HuH-7.5 (cell line): ENCODE results near the gene LRRFIP2.
"Not testable (repeated sequence)": the region's sequence is repeated elsewhere in the genome, so short reads cannot be mapped to it uniquely, and the experiment has no call there.

Source experiments
- DNase-seq: peaks from one replicate; pipeline ENCODE4 v3.0.0; 2011; ENCODE audit warnings: low spot score

The LRRFIP2 gene

DNA sequence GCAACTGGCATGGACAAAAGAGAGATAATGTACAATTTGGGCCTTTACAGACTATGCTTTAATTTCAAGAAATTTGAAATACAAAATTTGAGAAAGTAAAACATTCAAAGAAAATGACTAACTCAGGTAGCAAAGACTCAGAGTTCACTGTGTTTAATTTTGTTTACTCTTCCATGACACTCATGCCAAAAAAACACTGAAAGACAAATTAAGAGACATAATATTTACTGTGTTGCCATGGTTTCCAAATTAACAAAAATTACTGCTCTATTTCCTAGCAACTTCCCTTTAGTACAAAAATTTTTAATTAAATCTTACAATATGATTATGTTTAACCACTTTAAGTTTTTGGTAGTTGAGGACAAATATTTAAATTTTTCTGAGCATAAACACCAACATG lies 29.6 kb downstream of the LRRFIP2 start:
- no peak for DNase-seq

- no peak for DNase-seq
These were observed 30.6 kb downstream of the LRRFIP2 start for GRCh38 chr3:37143821-37144220.

GRCh38 chr3:37141676-37142075 lies 32.7 kb downstream of the LRRFIP2 start:
- no peak for DNase-seq

GRCh38 chr3:37140899-37141541 lies 33.4 kb downstream of the LRRFIP2 start:
- no peak for DNase-seq

DNA sequence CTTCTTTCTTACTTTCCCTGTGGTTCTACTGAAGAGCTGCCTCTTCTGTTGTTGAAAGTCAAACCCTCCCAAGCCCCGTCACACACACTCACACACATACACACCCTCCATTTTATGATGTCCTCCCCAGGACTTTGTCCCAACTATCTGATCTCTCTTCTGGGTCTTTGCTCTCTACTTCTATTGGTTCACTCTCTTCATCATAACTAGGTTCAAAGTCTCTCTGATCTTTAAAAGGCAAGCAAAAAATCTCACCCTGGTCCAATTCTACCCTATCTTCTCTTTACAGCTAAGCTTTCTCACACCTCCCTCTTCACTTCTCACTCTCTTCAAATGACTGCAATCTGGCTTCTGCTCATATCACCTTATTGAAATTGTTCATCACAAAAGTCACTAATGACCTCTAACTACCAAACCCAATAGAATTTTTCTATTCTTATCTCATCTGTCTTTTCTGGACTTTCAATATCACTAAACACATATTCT lies 34.8 kb downstream of the LRRFIP2 start:
- DNase-seq, result peak; percentile 34

DNA sequence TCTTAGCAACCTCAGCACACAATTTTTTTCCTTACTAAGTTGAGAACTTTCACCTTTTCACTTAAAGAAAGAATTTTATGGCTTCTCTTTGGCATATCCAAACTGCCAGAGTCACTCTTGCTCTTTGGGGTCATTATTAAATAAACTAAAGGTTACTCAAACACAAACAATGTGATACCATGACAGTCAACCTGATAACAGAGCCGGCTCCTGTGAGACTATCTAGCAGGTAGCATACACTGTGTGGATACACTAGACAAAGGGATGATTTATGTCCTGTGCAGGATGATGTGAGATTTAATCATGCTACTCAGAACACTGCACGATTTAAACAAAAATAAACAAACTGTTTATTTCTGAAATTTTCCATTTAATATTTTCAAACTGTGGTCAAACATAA lies 35.6 kb downstream of the LRRFIP2 start:
- DNase-seq, result peak; percentile 20

- no peak for DNase-seq
These were observed 36.9 kb downstream of the LRRFIP2 start for GRCh38 chr3:37137516-37137915.

- no peak for DNase-seq
These were observed 38.3 kb downstream of the LRRFIP2 start for GRCh38 chr3:37136067-37136466.

- DNase-seq, result no peak
These were observed 38.8 kb downstream of the LRRFIP2 start for GRCh38 chr3:37135561-37135960.

- no peak for DNase-seq
These were observed 42.0 kb downstream of the LRRFIP2 start for GRCh38 chr3:37132334-37132733.

GRCh38 chr3:37131860-37132144 lies 42.6 kb downstream of the LRRFIP2 start:
- DNase-seq, result no peak

GRCh38 chr3:37130984-37131859 lies 43.2 kb downstream of the LRRFIP2 start:
- DNase-seq, result no peak

GRCh38 chr3:37130448-37130847 lies 43.9 kb downstream of the LRRFIP2 start:
- DNase-seq, result no peak

- DNase-seq, result no peak
These were observed 44.5 kb downstream of the LRRFIP2 start for GRCh38 chr3:37129871-37130270.

- DNase-seq, result no peak
These were observed 47.0 kb downstream of the LRRFIP2 start for GRCh38 chr3:37127340-37127739.

DNA sequence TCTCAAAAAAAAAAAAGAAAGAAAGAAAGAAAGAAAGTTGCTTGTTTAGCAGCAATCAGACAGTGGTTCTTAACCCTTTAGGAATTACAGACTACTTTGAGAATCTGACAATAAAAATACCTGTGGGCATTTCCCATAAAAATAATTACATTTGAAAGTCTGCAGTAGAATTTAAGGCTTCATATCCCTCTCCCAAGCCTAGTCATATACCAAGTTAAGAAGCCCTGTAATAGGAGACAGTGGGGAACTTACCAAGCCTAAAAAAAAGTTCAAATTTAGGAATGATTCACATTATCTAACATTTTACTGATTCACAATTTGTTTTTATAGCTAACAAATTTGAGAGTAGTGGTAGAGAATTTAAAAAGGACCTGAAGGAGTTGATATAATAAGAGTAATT lies 47.5 kb downstream of the LRRFIP2 start:
- DNase-seq, result no peak

DNA sequence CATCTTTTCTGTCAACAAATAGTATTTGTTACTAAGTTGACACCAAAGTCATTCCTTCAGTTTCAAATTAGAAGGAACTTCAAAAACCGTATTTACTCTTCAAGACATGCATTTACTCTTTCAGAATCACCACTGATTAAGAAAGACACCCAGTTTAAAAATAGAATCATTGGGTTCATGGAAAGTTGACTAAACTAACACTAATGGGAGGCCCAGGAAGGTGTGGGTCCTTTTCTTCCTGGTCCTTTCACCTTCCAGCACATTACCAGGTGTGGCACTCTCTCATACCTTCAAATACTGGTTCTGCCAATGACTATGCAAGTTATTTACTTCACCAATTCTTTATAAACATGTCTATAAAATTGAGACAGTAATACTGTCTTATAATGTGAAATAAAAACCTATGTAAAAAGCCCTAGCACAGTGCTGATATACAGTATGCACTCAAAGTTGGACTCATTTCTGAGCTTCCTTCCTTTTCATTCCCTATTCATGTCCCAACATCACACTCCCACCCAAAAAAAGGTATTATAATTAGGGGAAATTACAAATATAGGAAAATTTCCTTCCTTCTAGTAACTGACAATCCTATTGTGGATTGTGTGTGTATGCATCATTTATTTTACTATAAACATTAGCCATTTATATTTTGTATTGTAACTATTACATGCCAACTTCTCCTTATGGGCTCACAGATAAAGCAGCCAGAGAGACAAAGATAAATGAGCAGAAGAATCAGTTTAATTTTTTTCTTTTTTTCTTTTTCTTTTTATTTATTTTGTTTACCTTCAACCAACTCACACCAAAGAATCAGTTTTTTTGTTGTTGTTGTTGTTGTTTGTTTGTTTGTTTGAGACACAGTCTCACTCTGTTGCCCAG lies 48.9 kb downstream of the LRRFIP2 start:
- DNase-seq, result no peak

GRCh38 chr3:37124435-37124834 lies 49.9 kb downstream of the LRRFIP2 start:
- no peak for DNase-seq

DNA sequence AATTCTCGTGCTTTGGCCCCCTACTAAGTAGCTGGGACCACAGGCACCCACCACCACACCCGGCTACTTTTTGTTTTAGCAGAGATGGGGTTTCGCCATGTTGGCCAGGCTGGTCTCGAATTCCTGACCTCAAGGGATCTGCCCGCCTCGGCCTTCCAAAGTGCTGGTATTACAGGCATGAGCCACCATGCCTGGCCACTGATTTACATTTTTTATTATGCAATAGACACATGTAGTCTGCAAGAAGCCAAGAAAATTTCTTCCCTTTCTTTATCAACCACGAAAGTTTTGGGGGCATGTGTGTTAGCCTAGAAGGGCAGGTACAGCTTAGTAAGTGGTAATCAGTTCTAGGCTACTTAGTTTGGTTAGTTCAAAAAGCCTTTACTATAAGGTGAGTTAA lies 51.1 kb downstream of the LRRFIP2 start:
- DNase-seq, result no peak

DNA sequence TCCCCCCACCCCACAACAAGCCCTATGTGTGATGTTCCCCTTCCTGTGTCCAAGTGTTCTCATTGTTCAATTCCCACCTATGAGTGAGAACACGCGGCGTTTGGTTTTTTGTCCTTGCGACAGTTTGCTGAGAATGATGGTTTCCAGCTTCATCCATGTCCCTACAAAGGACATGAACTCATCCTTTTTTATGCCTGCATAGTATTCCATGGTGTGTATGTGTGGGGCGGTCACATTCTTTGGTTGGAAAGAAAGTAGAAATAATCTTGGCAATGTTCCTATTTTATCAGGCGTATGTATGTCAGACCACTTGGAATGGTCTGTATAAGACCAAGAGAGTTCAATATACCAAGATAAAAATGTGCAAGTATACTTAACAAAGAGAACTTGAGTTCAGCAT lies 52.3 kb downstream of the LRRFIP2 start:
- DNase-seq, result not testable (repeated sequence)

DNA sequence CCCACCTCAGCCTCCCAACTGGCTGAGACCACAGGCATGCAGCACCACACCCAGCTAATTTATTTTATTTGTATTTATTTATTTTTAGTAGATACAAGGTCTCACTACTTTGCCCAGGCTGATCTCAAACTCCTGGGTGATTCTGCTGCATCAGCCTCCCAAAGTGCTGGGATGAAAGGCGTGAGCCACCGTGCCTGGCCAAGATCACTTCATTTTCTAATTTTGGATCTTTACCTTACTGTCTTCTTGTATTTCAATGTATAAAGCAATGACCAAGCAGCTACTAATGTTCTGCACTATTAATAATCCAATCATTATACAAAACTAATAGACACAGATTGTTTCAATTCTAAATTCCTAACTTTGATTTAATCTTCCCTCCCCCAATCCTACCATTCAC lies 56.2 kb downstream of the LRRFIP2 start:
- no peak for DNase-seq

- DNase-seq, result no peak
These were observed 56.8 kb downstream of the LRRFIP2 start for GRCh38 chr3:37117548-37117947.

DNA sequence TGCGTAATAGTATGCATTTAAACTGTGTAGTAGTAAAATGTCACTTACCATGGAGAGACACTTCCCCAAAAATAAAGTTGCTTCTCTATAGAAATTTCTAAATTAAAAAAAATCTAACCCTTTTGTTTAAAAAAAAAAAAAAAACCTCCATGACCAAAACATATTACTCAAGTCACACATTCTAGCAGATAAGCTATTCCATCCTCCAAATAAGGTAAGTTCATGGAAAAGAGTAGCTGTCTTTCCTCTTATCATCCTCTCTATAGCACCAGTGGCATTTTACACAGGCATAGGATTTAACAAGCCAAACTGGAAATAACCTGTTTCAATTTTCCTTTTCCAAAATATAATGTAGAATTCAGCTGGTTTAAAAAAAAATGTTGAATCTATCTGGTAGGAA lies 57.4 kb downstream of the LRRFIP2 start:
- DNase-seq, result no peak
